ENCODE data around the gene GSAP.
A peak's percentile ranks its signal among the peaks of the same experiment; 100 is the strongest.

Gene GSAP

DNA sequence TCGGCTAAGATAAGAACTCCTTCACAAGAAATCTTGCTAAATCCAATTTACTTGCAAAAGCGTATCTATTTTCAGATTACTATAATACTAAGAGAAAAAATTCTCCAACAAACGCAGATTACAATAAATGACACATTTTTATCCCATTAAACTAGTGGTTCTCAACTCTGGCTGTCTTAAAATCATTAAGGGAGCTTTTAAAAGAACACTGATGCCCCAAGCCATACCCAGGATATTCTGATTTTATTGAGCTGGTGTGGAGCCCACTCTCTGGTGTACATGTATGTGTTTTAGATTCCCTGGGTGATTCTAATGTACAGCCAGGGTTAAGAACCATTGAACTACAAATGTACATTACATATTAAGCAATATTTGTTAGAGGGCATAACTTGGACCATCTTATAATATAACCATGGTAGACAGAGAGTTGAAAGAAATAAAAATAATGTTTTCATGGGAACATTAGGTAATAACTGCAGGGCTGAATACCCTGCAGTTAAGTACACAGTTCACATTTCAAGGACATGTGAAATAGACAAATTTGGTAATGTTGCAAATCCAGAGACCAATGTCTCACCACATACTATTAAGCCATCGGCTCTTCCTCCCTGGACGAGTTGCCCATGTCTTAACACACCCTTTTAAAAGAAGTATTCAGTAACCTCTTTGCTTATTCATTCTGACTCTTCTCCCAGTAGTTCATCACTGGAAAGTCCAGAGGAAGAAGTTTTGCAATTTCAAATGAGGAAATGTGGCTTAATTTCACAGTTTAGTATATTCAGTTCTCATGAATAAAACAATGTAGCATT is 6.2 kb downstream of the GSAP start:
- no peak for DNase-seq

DNA sequence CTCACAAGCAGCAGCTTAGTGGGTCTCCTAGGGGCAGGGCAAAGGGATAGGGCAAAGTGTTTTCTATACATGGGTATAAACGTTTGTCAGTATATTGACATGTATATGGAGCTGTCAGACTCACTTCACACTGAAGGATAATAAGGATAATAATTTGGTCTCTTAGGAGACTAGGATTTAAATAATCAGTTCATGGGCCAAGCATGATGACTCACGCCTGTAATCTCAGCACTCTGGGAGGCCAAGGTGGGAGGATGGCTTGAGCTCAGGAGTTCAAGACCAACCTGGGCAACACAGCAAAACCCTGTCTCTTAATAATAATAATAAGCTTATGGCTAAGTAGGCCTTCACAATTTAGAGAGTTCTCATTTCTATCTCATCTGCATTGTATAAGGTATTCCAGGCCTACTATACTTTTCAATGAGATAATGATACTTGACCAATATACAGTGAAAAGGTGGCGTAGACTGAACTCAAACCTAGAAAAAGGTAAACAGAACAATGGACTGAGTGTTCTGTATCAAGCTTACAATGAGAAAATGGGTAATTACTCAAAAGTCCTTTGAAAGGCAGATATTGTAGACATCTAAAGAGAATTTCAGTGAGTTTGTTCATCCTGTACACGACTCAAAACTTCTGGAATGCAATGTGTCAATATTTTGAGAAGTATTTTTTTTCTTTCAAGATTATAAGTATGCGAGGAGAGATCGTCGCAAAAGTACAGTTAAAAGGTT is 7.0 kb downstream of the GSAP start:
- DNase-seq: no peak

DNA sequence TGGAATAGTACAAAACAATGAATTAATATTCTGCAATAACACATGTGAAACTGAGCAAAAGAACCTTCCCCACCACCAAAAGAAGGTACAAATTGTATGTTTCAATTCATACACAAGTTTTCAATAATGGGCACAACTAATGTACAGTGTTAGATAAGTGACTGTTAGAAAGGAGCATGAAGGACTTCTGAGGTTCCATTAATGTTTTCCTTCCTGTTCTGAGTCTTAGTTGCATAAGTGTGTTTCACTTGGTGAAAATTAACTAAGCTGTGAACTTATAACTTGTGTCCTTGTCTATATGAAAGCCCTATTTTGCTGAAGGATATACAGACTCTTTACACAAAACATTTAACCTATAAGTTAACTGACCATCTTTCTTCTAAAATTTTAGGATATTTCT is 8.2 kb downstream of the GSAP start:
- DNase-seq: no peak

DNA sequence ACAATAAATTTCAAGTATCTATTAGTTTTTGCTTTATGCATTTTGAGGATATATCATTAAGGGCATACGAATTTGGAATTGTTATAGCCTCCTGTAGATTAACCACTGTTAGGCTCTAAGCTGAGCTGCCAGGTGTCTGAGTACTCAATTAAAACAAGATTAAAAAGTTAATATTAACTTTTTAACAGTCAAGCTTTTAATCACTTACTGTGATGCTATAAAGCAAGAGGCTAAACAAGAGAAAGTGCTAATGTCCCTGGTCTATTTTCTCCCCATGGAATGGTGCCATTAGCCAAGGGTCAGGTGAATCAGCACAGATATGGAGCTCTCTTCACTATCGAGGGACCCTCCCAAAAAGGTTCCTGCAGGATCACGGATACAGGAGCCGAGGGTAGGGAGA is 9.7 kb downstream of the GSAP start:
- DNase-seq: no peak

DNA sequence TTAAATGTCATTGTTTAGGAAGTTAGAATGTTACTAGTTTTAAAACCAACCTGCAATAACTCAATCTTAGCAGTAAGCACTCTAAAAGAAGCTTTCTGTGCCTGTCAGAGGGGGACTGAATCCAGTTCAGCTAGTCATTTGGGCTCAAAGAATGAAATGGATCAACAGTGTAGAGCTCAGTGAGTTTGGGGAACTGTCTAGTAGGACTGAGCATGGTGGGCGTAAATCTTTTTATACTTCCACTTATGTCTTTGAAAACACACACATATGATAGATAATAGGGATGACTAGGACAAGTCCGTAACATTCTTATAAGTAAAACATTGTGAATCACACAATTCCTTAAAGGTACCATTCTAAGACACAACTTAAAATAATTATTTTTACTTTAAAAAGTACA is 11.5 kb downstream of the GSAP start:
- no peak for DNase-seq

DNA sequence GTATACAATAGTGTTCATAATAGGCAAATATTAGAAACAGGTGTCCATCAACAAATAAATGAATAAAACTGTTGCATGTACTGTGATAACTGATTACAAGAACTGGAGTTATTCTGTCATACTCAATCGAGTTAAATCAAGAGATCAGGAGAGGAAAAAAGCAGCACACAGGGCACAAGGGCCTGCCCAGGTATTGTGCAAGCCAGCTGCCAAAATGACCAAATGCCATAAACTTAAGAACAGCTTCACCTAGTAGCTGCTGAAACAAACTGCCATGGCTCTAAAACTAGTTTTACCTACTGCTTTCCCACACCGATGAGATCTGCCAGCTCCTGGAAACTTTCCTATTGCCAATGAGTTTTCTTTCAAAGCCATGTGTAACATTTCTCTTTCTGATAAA is 12.2 kb downstream of the GSAP start:
- no peak for DNase-seq

DNA sequence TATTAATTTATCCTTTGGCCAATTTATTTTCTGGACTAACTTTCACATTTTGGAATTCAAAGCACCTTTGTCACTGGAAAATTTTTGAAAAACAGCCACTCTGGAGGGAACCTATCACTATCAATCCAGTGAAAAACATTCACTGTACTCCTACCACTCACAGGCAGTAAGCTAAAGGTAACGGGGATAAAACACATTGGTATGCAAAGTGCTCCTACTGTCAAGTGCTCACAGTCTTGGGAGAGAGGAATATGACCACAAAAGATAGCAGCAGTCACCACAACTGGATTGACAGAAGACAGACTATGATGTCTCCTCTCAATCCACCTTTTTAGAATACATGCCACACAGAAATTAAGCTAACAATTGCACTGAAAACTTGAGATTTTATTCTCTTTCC is 13.3 kb downstream of the GSAP start:
- no peak for DNase-seq

DNA sequence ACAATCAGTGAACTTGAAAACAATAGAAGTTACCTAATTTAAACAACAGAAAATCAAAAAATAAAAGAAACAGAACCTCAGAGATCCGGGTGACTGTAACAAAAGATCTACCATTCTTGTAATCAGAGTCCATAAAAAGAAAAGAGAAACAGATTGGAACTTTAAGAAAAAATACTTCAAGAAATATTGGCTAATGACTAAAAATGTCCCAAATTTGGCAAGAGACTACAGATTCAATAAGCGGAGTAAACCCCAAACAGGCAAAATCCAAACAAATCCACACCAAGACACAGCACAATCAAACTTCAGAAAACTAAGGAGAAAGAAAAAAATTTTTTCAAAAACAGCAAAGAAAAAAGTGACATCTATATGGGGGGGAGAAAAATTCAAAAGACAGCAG is 15.1 kb downstream of the GSAP start:
- no peak for DNase-seq

DNA sequence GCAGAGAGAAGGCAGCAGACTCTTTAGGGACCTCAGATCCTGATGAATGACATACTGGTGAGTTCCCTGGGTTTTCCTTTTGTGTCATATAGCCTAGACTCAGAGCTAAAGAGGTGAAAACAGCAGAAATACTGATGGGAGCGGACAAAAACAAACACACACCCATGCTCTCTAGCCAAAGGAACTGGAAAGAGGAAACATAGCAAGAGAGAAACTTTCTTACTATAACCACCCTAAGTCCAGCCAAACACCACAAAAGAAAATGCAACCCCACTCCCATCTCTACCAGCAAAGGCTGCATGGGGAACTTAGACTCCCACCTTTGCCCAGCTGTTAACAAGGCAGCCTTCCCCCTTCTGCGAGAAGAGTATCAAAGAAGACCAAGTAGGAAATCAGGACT is 16.3 kb downstream of the GSAP start:
- DNase-seq: no peak

DNA sequence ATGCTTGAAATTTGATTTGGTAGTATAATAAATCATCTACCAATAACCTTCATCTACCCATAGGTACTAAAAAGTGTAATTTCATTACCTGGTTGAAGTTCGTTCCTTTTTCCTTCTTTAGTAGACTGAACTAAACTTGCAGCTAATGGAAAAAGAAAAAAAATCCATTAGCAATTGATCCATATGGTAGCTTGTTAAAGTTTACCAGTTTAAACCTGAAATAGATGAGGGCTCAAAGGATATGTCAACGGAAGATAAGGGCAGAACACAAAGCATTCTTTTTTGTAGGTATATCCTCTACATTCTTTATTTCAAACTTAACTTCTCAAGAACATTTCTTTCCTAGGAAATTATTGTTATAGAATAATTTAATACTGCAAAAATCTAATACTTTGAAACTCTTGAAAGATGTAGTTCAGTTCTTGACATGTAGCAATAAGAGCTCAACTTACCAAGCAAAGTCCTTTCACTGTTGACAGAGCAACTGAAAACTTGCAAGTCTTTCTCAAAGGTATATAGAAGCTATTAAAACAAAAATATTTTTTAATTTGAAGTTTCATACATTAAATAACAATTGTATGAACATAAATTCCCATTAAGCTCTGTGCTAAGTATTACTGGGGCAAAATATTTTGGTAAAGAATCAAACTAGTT is 19.1 kb downstream of the GSAP start:
- no peak for DNase-seq

DNA sequence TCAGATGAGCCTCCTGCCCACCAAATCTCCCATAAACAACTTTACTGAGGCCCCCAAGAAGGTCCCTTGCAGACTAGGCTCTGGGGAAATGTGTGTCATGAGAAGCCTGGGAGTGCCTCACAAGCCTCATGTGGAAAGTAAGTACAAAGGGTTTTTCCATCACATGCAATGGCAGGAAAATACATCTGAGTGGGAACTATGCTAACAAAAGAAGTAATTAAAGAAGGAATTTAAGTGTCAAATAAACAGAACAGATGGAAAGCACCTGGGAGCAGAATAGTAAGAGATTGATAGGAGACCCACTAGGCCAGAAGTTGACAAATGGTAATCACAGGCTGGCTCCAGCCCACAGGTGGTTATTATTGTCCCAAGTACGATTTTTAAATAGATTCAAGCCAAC is 20.5 kb downstream of the GSAP start:
- no peak for DNase-seq

DNA sequence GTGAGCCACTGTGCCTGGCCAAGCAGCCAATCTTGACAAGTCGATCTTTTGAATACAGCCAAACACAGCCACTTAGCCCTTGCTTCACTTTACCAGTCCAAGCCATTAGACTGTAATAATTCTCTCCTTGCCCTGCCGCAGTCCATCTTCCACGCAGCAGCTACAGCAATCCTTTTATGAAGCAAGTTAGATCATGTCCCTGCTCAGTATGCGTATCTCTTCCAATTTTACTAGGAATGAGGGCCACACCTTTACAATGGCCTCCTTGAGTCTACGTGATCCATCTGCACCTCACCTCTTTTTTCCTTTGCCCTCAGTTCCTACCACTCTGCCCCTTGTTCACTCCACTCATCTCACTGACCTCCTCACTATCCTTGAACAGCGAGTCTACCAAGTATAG is 22.2 kb downstream of the GSAP start:
- no peak for DNase-seq

DNA sequence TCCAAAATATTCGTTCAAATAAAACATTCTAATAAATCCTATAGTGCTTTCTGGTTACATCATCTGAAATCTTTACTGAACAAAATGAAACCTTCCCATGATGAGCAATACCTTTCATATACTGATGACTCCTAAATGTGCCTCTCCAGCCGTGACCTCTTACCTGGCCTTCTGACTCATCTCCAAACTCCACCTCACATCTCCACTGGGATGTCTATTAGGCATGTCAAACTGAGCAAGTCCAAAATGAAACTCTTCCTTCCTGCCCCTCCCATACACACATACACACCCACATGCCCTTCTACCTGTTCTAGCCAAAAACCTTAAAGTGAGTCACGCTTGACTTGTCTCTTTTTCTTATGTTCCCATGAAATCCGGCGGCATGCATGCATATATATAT is 22.9 kb downstream of the GSAP start:
- no peak for DNase-seq

DNA sequence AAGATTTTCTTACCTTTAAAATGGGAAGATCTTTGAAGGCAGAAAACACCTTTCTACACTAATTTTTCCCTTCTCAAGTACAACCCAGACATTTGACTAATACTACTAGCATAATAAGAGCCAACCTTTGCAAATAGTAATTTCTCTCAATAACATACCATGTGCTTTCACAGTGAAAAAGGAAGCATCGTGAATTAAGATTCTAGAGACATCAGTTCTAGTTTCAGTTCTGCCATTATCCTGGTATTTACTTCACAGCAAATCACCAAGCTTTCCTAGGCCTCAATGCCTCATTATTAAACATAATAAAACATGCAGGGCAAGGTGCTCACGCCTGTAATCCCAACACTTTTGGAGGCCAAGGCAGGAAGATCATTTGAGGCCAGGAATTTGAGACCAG is 24.9 kb downstream of the GSAP start:
- no peak for DNase-seq

DNA sequence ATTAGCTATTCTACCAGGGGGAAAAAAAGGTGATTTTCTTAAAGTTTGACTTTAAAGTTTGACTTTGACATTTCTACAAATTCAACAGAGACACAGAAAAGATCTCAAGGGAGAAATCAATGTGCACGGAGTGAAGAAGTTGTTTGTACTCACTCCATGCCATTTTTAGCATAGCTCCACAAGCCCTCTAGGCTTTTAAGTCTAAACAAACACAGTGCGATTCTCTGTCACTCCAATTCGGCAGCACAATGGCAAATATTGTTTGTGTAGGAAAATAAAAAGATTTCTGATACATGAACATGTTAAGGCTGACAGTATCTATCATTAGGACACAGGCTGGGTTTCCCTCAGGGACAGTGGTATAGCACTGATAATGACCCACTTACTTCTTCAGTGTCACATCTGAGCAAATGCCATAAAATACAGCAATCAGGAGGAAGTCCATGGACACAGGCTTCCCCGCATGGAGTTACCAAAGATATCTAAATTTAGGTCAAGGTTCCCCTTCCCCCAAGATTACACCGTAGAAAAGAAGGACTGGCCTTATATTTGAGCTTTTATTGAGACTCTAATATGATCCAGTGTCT is 28.0 kb downstream of the GSAP start:
- DNase-seq: no peak

DNA sequence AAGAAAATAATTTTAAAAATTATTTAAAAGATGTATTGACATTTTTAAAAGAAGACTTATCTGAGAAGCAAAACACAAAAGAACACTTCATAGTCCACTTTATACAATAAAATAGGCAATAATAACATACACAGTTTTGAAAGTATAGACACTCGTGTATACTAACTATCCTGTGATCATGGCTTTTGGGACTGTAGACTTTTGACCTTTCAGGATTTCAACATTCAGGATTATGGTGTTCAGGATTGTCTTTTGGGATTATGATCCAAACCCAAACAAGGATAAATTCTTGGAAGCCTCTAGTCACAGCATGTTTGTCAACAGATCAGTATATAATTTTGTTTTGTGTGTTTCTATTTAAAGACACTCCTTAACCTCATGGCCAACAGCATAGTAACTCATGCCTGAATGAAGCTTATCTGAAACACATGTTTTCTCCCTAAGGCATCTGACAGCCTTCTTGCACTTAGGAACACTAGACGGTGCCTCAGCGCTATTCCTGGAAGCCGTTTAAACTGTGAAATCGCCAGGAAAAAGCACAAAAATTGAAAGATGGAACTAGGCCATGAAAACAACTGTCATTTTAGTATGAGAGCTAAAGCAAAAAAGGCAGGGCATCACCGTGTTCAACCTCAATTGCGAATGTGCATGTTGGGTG is 29.9 kb downstream of the GSAP start:
- peak in 2 of 58 donors; percentile 2 for DNase-seq

DNA sequence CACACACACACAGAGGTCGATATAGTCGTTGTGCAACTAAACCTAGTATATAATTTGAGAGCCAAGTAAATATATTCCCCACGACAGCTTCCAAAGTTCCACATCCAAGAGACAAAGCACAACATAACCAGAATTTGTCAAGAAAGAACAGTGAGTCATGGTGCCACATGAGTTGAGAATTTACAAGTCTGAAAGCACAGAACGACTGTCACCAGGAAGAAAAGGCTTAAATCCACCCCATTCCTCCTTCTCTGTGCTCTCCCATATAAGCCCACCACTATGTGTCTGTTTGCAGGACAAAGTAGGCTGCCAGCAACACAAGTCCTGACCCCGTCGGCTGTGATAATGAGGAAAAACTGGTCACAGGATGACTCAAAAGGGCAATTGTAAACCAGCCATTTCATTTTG is 32.8 kb downstream of the GSAP start:
- no peak for DNase-seq

DNA sequence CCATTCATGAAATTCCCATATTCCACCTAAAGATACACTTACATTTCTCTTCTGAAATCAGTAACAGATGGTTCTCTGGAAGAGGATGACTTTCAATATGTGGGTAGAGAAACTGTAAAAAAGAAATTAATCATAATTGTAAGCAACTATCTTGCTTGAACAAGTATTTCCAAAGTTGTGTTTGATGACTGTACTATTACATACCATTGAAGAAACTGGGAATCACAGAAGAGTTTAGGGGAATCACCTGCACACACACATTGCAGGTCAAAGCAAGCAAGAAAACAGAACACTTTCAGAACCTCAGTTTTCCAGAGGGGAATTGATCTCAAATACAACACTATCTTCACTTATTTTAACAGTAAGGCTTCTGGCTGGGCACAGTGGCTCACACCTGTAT is 33.6 kb downstream of the GSAP start:
- DNase-seq: no peak

DNA sequence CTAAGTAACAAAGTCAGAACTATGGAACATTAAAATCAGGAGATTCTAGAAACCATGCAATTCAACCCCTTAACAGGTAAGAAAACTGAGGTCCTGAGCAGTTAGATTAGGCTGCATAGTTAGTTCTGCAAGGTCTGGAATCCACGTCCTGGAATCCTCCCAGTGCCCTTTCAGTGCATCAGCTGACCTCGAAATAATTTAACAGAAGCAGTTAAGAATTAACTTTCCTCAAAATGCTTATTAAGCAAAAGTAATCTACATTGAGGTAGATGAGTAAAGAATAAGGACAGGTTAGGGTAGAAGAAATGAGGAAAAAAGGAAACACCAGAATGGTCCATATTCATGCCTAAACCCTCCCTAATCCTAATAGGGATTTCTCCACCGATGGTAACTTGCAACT is 37.6 kb downstream of the GSAP start:
- DNase-seq: no peak

DNA sequence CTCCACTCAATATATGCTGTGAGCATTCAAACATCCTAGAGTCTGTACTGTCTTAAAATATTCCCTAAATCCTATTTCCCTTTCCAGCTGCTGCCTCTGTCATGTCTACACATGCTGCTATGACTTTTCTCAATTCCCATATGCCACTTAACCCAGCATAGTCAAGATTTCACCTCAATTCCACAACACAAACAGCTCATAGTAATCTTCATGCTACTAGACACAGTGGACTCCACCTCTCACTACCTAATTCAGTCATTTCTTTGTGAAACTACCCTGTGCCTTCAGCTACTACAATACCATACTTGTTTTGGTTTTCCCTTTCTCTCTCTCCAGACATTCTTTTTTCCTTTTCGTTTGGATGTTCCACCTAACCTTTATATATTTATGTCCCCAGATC is 45.5 kb downstream of the GSAP start:
- no peak for DNase-seq

DNA sequence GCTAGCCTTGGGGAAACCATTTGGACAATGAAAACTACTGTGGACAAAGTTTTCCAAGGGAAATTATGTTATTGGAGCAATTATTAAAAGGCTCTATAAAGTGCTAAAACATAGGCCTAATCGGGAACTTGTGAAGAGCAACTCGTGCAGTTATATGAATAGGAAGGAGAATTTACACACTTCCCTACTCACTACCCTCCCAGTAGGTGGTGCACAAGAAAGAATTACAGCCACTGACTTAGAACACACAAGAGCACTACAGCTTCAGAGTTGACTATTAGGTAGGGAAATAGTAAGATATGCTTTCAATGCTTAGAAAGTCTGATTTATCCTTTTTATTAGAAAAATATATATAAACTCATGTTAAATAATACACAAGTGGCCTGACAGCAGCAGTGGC is 47.2 kb downstream of the GSAP start:
- no peak for DNase-seq

DNA sequence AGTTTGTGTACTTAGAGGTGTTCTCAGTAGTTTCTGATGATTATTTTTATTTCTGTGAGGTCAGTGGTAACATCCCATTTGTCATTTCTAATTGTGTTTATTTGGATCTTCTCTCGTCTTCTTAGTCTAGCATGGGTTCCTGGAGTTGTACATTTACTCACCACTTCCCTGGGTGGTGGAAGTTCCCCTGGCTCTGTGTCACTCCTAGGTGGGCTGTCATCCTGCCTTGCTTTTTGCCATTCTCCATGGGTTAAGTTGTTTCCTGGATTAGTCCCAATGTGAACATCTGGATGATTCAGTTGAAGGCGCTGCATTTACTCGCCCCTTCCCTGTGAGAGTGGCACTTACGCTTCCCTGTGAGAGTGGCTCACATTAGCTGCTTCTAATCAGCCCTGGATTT is 48.2 kb downstream of the GSAP start:
- no peak for DNase-seq

Measured in anterior cingulate cortex (tissue), 58 donors.